Spleen (tissue), 11 donors: Measurements from ENCODE around the gene ENGASE. TPM values are rescaled to one million over a fixed set of nuclear protein-coding genes. Genes with fewer than 3 reads are reported as not detected.
A peak's percentile ranks its signal among the peaks of the same experiment; 100 is the strongest.

ENCODE experiments used
- DNase-seq: peaks from one replicate; pipeline ENCODE4 v3.0.0-alpha.2; 2020
- H3K27ac ChIP-seq, 8 donors: fragments of 200-600 bp; sonication (generic) in 7 of 8; 1 replicate in 4 of 8; 2 replicates in 4 of 8; pipeline versions ENCODE4 v1.5.0 to v1.8.0; 2016 to 2021; ENCODE audit warnings: inconsistent platforms in 4 of 8, mild to moderate bottlenecking in 4 of 8, moderate library complexity in 1 of 8
- H3K27me3 ChIP-seq, 7 donors: fragments of 200-600 bp; sonication (generic) in 6 of 7; replicated peaks in 1 of 7; 1 replicate in 4 of 7; 2 replicates in 3 of 7; pipeline versions ENCODE4 v1.5.0 to v1.8.0; 2016 to 2021; ENCODE audit warnings: inconsistent platforms in 3 of 7, mild to moderate bottlenecking in 1 of 7
- H3K36me3 ChIP-seq, 6 donors: fragments of 200-600 bp; sonication (generic) in 5 of 6; 1 replicate in 4 of 6; 2 replicates in 2 of 6; pipeline versions ENCODE4 v1.5.0 to v1.8.0; 2016 to 2021; ENCODE audit warnings: inconsistent platforms in 2 of 6
- H3K4me1 ChIP-seq, 6 donors: fragments of 200-600 bp; sonication (generic) in 5 of 6; 1 replicate in 3 of 6; 2 replicates in 3 of 6; pipeline versions ENCODE4 v1.5.0 to v1.8.0; 2016 to 2021; ENCODE audit warnings: inconsistent platforms in 3 of 6
- H3K4me3 ChIP-seq, 8 donors: fragments of 200-600 bp; sonication (generic) in 7 of 8; 1 replicate in 4 of 8; 2 replicates in 4 of 8; pipeline versions ENCODE4 v1.5.0 to v1.8.0; 2016 to 2021; ENCODE audit warnings: inconsistent platforms in 4 of 8, mild to moderate bottlenecking in 4 of 8, moderate library complexity in 2 of 8
- H3K9me3 ChIP-seq, 8 donors: fragments of 200-600 bp; sonication (generic) in 7 of 8; 1 replicate in 4 of 8; 2 replicates in 4 of 8; pipeline versions ENCODE4 v1.5.0 to v1.8.0; 2016 to 2021; ENCODE audit warnings: inconsistent platforms in 4 of 8
- CTCF ChIP-seq, 11 experiments: fragments of 200-600 bp in 7 of 11; fragments of 450-650 bp in 4 of 11; sonication (generic) in 4 of 11; IDR thresholded peaks in 8 of 11; conservative IDR thresholded peaks in 3 of 11; 1 replicate in 7 of 11; 2 replicates in 4 of 11; pipeline versions ENCODE4 v1.4.0 to v1.8.0; 2016 to 2021; ENCODE audit warnings: antibody characterized with exemption in 11 of 11, inconsistent platforms in 4 of 11, mild to moderate bottlenecking in 1 of 11
- POLR2A ChIP-seq, 3 donors: fragments of 450-650 bp; IDR thresholded peaks; one replicate each; pipeline ENCODE4 v1.5.1; 2017; ENCODE audit warnings: antibody characterized with exemption in 3 of 3, mild to moderate bottlenecking in 1 of 3
- POLR2AphosphoS5 ChIP-seq, 3 donors: sonication (generic); formaldehyde crosslinking; IDR thresholded peaks; one replicate each; pipeline ENCODE4 v1.5.1; 2017; ENCODE audit warnings: antibody characterized with exemption in 3 of 3
- WGBS, 5 donors: extraction: QIAGEN DNeasy Blood & Tissue Kit in 3 of 5; methylation state at CpG; one replicate each; pipeline versions ENCODE4 v1.1.5 to v1.1.7; 2013 to 2018; 5-methylcytosine and 5-hydroxymethylcytosine counted together
- intact Hi-C: fragments of 100-400 bp; cut with DNase I; formaldehyde crosslinking; loops from one replicate; pipeline ENCODE4 v1.15.0; 2023; ENCODE audit warnings: low total_unique reads
- polyA plus RNA-seq, 3 donors: library from polyadenylated mRNA; stranded (reverse); fragments of 200-250 nt; gene quantifications; one replicate each; pipeline ENCODE4 v1.2.1, GENCODE V29; 2013
- total RNA-seq, 7 donors: library from RNA; depleted of rRNA in 3 of 7; stranded (reverse); fragments of >200 nt in 3 of 7; fragmentation: NEBNext Ultra II Directional in 4 of 7; extraction: Animal tissue kit (Norgen Biotek cat#: 25700) in 4 of 7; gene quantifications; one replicate each; pipeline versions ENCODE4 v1.1.0 to v1.2.1, GENCODE V29; 2016 to 2021
- donor health status: healthy with polysubstance abuse.
- donor health status: DM: no; HTN: no; CAD: no; lungs with moderate emphysema.
- donor health status: DM: no; HTN: no; CAD: no.
- donor health status: Bipolar disorder and iron deficiency.
- donor health status: healthy.
- donor health status: DM: no; HTN: no; CAD: no.
- donor health status: DM: yes; HTN: yes; CAD: no.

Gene ENGASE
- total and polyA plus RNA-seq, 10 donors = 25.0 to 148 (median 93.2) TPM

- DNase-seq = peak; percentile 33
- peaks cover 0 to 10% (median 2%) of the 10 kb centered on the region in 6 donors for H3K4me1 ChIP-seq
- H3K9me3 ChIP-seq = no peaks in the 10 kb centered on the region
- intact Hi-C loops = no loop called here
- no peak overlapping the region for H3K27ac ChIP-seq
- no peaks in the 10 kb centered on the region for H3K36me3 ChIP-seq
- H3K27me3 ChIP-seq = peaks cover 0 to 6% (median 0%) of the 10 kb centered on the region in 7 donors
- 79 to 82% (median 81%) methylated on average over 4 of the region's 4 CpGs for WGBS, 5 donors
- no peak overlapping the region for H3K4me3 ChIP-seq
- TF ChIP-seq POLR2A (IDR thresholded peaks at IDR 0.05) (no peak), POLR2AphosphoS5 (IDR thresholded peaks at IDR 0.05) (no peak), CTCF (IDR thresholded peaks at IDR 0.05 in 8 of 11, conservative IDR thresholded peaks at IDR 0.05 in 3 of 11) (no peak)
These were observed 10.6 kb upstream of the ENGASE start for GRCh38 chr17:79064026-79064425.

GRCh38 chr17:79065105-79065670, 9.4 kb upstream of the ENGASE start:
- H3K9me3 ChIP-seq = no peaks in the 10 kb centered on the region
- H3K4me1 ChIP-seq = peaks cover 0 to 8% (median 2%) of the 10 kb centered on the region in 6 donors
- no peak overlapping the region for H3K27ac ChIP-seq
- peak; percentile 30 for DNase-seq
- TF ChIP-seq CTCF (IDR thresholded peaks at IDR 0.05 in 8 of 11, conservative IDR thresholded peaks at IDR 0.05 in 3 of 11) (peak in 10 of 11 experiments; percentile 40 to 80 (median 60)), POLR2AphosphoS5 (IDR thresholded peaks at IDR 0.05) (no peak)
- no peaks in the 10 kb centered on the region for H3K36me3 ChIP-seq
- H3K27me3 ChIP-seq = no peaks in the 10 kb centered on the region
- intact Hi-C loops = no loop called here
- H3K4me3 ChIP-seq = no peak overlapping the region
- 41 to 45% (median 43%) methylated on average over 10 of the region's 10 CpGs for WGBS, 5 donors

- Histone ChIP-seq H3K27ac (no peak overlapping the region), H3K36me3 (no peaks in the 10 kb centered on the region), H3K4me1 (peaks cover 0 to 8% (median 2%) of the 10 kb centered on the region in 6 donors), H3K27me3 (no peaks in the 10 kb centered on the region), H3K9me3 (no peaks in the 10 kb centered on the region), H3K4me3 (no peak overlapping the region)
- peak; percentile 23 for DNase-seq
- WGBS, 5 donors = 84 to 92% (median 89%) methylated on average over 6 of the region's 6 CpGs
- intact Hi-C loops = no loop called here
- TF ChIP-seq POLR2A (IDR thresholded peaks at IDR 0.05) (no peak), CTCF (IDR thresholded peaks at IDR 0.05 in 8 of 11, conservative IDR thresholded peaks at IDR 0.05 in 3 of 11) (no peak), POLR2AphosphoS5 (IDR thresholded peaks at IDR 0.05) (no peak)
These were observed 7.7 kb upstream of the ENGASE start for GRCh38 chr17:79066963-79067362.

GRCh38 chr17:79070266-79070880, 4.3 kb upstream of the ENGASE start:
- DNase-seq = peak; percentile 44
- intact Hi-C loops = no loop called here
- Histone ChIP-seq H3K27me3 (no peaks in the 10 kb centered on the region), H3K36me3 (no peaks in the 10 kb centered on the region), H3K9me3 (no peaks in the 10 kb centered on the region), H3K27ac (no peak overlapping the region), H3K4me1 (peaks cover 0 to 17% (median 11%) of the 10 kb centered on the region in 6 donors), H3K4me3 (no peak overlapping the region)
- no peak for TF ChIP-seq POLR2AphosphoS5 (IDR thresholded peaks at IDR 0.05)
- no peak for TF ChIP-seq CTCF (IDR thresholded peaks at IDR 0.05 in 8 of 11, conservative IDR thresholded peaks at IDR 0.05 in 3 of 11)
- no peak for TF ChIP-seq POLR2A (IDR thresholded peaks at IDR 0.05)
- WGBS, 5 donors = 84 to 91% (median 86%) methylated on average over 9 of the region's 9 CpGs
